Stimulated activated CD8-positive, alpha-beta memory T cell treated with anti-CD3 and anti-CD28 coated beads, Interleukin-7, amount 100 ng/mL, for 1 hour (primary cell): ENCODE data around the gene EDN1.

Source experiments
- DNase-seq, 2 donors: peaks; one replicate each; pipeline ENCODE4 v3.0.0-alpha.2; 2020; ENCODE audit warnings: low read depth in 2 of 2

Gene EDN1

GRCh38 chr6:12270551-12271230, 19.5 kb upstream of the EDN1 start:
- DNase-seq = no peak

GRCh38 chr6:12271594-12271993, 18.6 kb upstream of the EDN1 start:
- no peak for DNase-seq

GRCh38 chr6:12271997-12272396, 18.2 kb upstream of the EDN1 start:
- no peak for DNase-seq

- DNase-seq = no peak
Observed at GRCh38 chr6:12275107-12275506, 15.1 kb upstream of the EDN1 start.

GRCh38 chr6:12276930-12277315, 13.2 kb upstream of the EDN1 start:
- no peak for DNase-seq

- no peak for DNase-seq
Observed at GRCh38 chr6:12277386-12277785, 12.8 kb upstream of the EDN1 start.

- DNase-seq = no peak
Observed at GRCh38 chr6:12278915-12279314, 11.2 kb upstream of the EDN1 start.

- DNase-seq = no peak
Observed at GRCh38 chr6:12279322-12280091, 10.7 kb upstream of the EDN1 start.

- no peak for DNase-seq
Observed at GRCh38 chr6:12280458-12280857, 9.7 kb upstream of the EDN1 start.

- DNase-seq = no peak
Observed at GRCh38 chr6:12280902-12281301, 9.3 kb upstream of the EDN1 start.

GRCh38 chr6:12283904-12284303, 6.3 kb upstream of the EDN1 start:
- DNase-seq = no peak

GRCh38 chr6:12286373-12287110, 3.6 kb upstream of the EDN1 start:
- DNase-seq = no peak

- DNase-seq = no peak
Observed at GRCh38 chr6:12288211-12288618, 1.9 kb upstream of the EDN1 start.

GRCh38 chr6:12288914-12289313, 1.2 kb upstream of the EDN1 start:
- no peak for DNase-seq

- DNase-seq = no peak
Observed at GRCh38 chr6:12289365-12289919, 719 bp upstream of the EDN1 start.

GRCh38 chr6:12291071-12291838, 1.1 kb downstream of the EDN1 start:
- no peak for DNase-seq

- no peak for DNase-seq
Observed at GRCh38 chr6:12291839-12292604, 1.9 kb downstream of the EDN1 start.

GRCh38 chr6:12293235-12293930, 3.2 kb downstream of the EDN1 start:
- DNase-seq = no peak

GRCh38 chr6:12293931-12294807, 4.0 kb downstream of the EDN1 start:
- no peak for DNase-seq
